OCI-LY1 (cell line): Measurements from ENCODE around the gene RECQL5.

Experiments used
- H2AFZ ChIP-seq: fragments of 200-600 bp; sonication (generic), shearing (Covaris generic); 2 replicates; pipeline ENCODE4 v1.6.0; 2014; ENCODE audit warnings: antibody characterized with exemption, mild to moderate bottlenecking, low read length
- H3F3A ChIP-seq: fragments of 200-600 bp; sonication (generic), shearing (Covaris generic); 2 replicates; pipeline ENCODE4 v1.6.0; 2014; ENCODE audit warnings: mild to moderate bottlenecking, antibody characterized with exemption, low read length, moderate library complexity; ENCODE audit not compliant: insufficient read depth
- H3K27ac ChIP-seq: fragments of 200-600 bp; sonication (generic); 2 replicates; pipeline ENCODE4 v1.5.1; 2014; ENCODE audit warnings: low read length, mixed run types, mild to moderate bottlenecking, low read depth; ENCODE audit not compliant: poor library complexity, severe bottlenecking
- H3K27me3 ChIP-seq: fragments of 200-600 bp; sonication (generic); 2 replicates; pipeline ENCODE4 v1.6.0; 2014; ENCODE audit warnings: antibody characterized with exemption, mild to moderate bottlenecking, low read length, moderate library complexity; ENCODE audit not compliant: insufficient read depth
- H3K36me3 ChIP-seq: fragments of 200-600 bp; sonication (generic); 2 replicates; pipeline ENCODE4 v1.6.1; 2014; ENCODE audit warnings: mild to moderate bottlenecking, antibody characterized with exemption, low read length, moderate library complexity, mixed read lengths; ENCODE audit not compliant: insufficient read depth
- H3K4me1 ChIP-seq: fragments of 200-600 bp; sonication (generic); 2 replicates; pipeline ENCODE4 v1.5.1; 2014; ENCODE audit warnings: mild to moderate bottlenecking, low read length, moderate library complexity; ENCODE audit not compliant: insufficient read depth, severe bottlenecking
- H3K4me2 ChIP-seq: fragments of 200-600 bp; sonication (generic), shearing (Covaris generic); 2 replicates; pipeline ENCODE4 v1.6.1; 2014; ENCODE audit warnings: low read length
- H3K4me3 ChIP-seq: fragments of 200-600 bp; sonication (generic); 2 replicates; pipeline ENCODE4 v1.5.1; 2014; ENCODE audit warnings: low read length, low read depth, mild to moderate bottlenecking, mixed read lengths; ENCODE audit not compliant: poor library complexity, severe bottlenecking
- H3K79me2 ChIP-seq: fragments of 200-600 bp; shearing (Covaris generic); 2 replicates; pipeline ENCODE4 v1.6.1; 2016; ENCODE audit warnings: mixed run types, low read length, mixed read lengths; ENCODE audit not compliant: insufficient read depth
- H3K9ac ChIP-seq: fragments of 200-600 bp; sonication (generic), shearing (Covaris generic); 2 replicates; pipeline ENCODE4 v1.6.1; 2014; ENCODE audit warnings: mild to moderate bottlenecking, low read length, mixed read lengths
- H3K9me2 ChIP-seq: fragments of 200-600 bp; sonication (generic), shearing (Covaris generic); 2 replicates; pipeline ENCODE4 v1.6.1; 2014; ENCODE audit warnings: low read depth, mild to moderate bottlenecking, low read length, mixed read lengths
- H3K9me3 ChIP-seq: fragments of 200-600 bp; shearing (Covaris generic); 2 replicates; pipeline ENCODE4 v1.6.1; 2014; ENCODE audit warnings: low read length, mixed read lengths
- H4K20me1 ChIP-seq: fragments of 200-600 bp; sonication (generic), shearing (Covaris generic); 2 replicates; pipeline ENCODE4 v1.6.0; 2016; ENCODE audit warnings: mild to moderate bottlenecking, low read length; ENCODE audit not compliant: insufficient read depth
- CTCF ChIP-seq: fragments of 200-600 bp; sonication (generic), shearing (Covaris generic); IDR thresholded peaks from 2 replicates; pipeline ENCODE4 v1.5.1; 2017; ENCODE audit warnings: mild to moderate bottlenecking, antibody characterized with exemption, low read length, moderate library complexity, mixed read lengths
- EZH2 ChIP-seq: fragments of 200-600 bp; sonication (generic), shearing (Covaris generic); IDR thresholded peaks from 2 replicates; pipeline ENCODE4 v1.8.0; 2017; ENCODE audit warnings: borderline replicate concordance, mixed run types, mild to moderate bottlenecking, antibody characterized with exemption, low read length, moderate library complexity, mixed read lengths

RECQL5 gene

GRCh38 chr17:75706042-75706728, 39.2 kb upstream of the RECQL5 start:
- Histone ChIP-seq H3F3A (no peaks in the 10 kb centered on the region), H2AFZ (no peak overlapping the region), H3K79me2 (no peaks in the 10 kb centered on the region), H3K4me1 (no peaks in the 10 kb centered on the region), H4K20me1 (no peaks in the 10 kb centered on the region), H3K4me2 (no peak overlapping the region), H3K36me3 (peaks cover 73% of the 10 kb centered on the region), H3K9me3 (no peaks in the 10 kb centered on the region), H3K4me3 (no peak overlapping the region), H3K27me3 (no peaks in the 10 kb centered on the region), H3K9ac (no peak overlapping the region), H3K27ac (no peak overlapping the region), H3K9me2 (no peaks in the 10 kb centered on the region)
- TF ChIP-seq CTCF (no peak), EZH2 (no peak)

- no peak overlapping the region for H3K4me2 ChIP-seq
- no peaks in the 10 kb centered on the region for H3F3A ChIP-seq
- H2AFZ ChIP-seq = no peak overlapping the region
- peaks cover 83% of the 10 kb centered on the region for H3K36me3 ChIP-seq
- no peak overlapping the region for H3K27ac ChIP-seq
- H3K9me2 ChIP-seq = no peaks in the 10 kb centered on the region
- H3K4me1 ChIP-seq = no peaks in the 10 kb centered on the region
- no peak overlapping the region for H3K4me3 ChIP-seq
- H3K9me3 ChIP-seq = no peaks in the 10 kb centered on the region
- H3K27me3 ChIP-seq = no peaks in the 10 kb centered on the region
- H3K9ac ChIP-seq = no peak overlapping the region
- H3K79me2 ChIP-seq = no peaks in the 10 kb centered on the region
- H4K20me1 ChIP-seq = no peaks in the 10 kb centered on the region
- TF ChIP-seq EZH2 (no peak), CTCF (no peak)
Observed at GRCh38 chr17:75704963-75705875, 38.3 kb upstream of the RECQL5 start.

- Histone ChIP-seq H2AFZ (no peak overlapping the region), H3K36me3 (peaks cover 97% of the 10 kb centered on the region), H3K4me2 (no peak overlapping the region), H3F3A (no peaks in the 10 kb centered on the region), H3K4me3 (no peak overlapping the region), H3K9me2 (no peaks in the 10 kb centered on the region), H3K79me2 (no peaks in the 10 kb centered on the region), H3K27me3 (no peaks in the 10 kb centered on the region), H3K9me3 (no peaks in the 10 kb centered on the region), H3K4me1 (no peaks in the 10 kb centered on the region), H4K20me1 (no peaks in the 10 kb centered on the region), H3K9ac (no peak overlapping the region), H3K27ac (no peak overlapping the region)
- TF ChIP-seq EZH2 (no peak), CTCF (no peak)
Observed at GRCh38 chr17:75703591-75703990, 36.6 kb upstream of the RECQL5 start.
